Measurements from ENCODE around the gene ZNF587. TPM values are rescaled to one million over a fixed set of nuclear protein-coding genes. Genes with fewer than 3 reads are reported as not detected.
"Not testable (repeated sequence)": the region's sequence is repeated elsewhere in the genome, so short reads cannot be mapped to it uniquely, and the experiment has no call there.

The ZNF587 gene
- total RNA-seq, 1 experiment from 2014 or later: 16.3 TPM

DNA sequence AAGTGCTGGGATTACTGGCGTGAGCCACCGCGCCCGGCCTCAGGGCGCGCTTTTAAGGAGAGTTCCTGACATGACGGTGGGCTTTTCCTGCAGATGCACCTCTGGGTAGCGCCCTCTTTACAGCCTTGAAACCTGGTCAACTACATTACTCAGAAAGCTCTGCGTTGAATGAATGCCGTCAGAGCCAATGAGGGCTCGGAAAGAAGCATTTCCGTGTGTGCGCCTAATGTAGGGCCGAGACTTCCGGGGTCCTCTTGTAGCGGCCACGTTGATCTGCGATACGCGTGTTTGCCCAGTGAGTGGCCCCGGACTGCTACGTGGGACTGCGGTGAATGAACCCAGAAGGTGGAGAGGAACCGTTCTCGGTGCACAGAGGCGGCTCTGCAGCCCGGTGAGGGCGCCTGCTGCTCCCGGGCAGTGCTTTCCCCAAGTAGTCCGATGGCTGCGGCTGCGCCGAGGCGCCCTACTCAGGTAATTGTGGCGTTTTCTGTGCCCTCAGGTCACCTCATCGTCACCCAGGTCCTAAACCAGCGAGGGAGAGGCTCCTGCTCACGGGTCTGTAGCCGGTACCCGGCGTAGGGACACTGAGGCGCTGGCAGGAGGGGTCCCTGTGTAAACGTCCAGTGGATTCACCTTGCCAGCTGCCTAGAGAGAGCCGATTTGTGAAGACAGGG lies 30.0 kb upstream of the ZNF587 start:
- CTCF ChIA-PET: interaction anchor here (0.5 kb wide), 1 partner anchor 15 kb away, joined by 3 read pairs; no protein-coding TSS in a partner anchor
- Histone ChIP-seq H4K20me1 (ENCODE audit: low read length) (peaks cover 11% of the 10 kb centered on the region; the same call in 1 of the 2 replicates), H2AFZ (ENCODE audit: low read length) (peak overlapping the region; percentile 74), H3K79me2 (ENCODE audit: low read length) (peaks cover 57% of the 10 kb centered on the region), H3K27me3 (ENCODE audit: low read length) (no peaks in the 10 kb centered on the region), H3K4me2 (ENCODE audit: low read length) (peak overlapping the region; percentile 87), H3K9ac (ENCODE audit: low read length) (peak overlapping the region; percentile 98), H3K4me1 (ENCODE audit: insufficient read depth, low read length) (peaks cover 21% of the 10 kb centered on the region), H3K27ac (ENCODE audit: low read length) (peak overlapping the region; percentile 61), H3K9me2 (replicated peaks; ENCODE audit: low read length) (no peaks in the 10 kb centered on the region), H3K4me3 (ENCODE audit: low read length) (peak overlapping the region; percentile 90), H3F3A (ENCODE audit: low read length, unreplicated experiment) (no peaks in the 10 kb centered on the region), H3K36me3 (ENCODE audit: low read depth, low read length) (peaks cover 21% of the 10 kb centered on the region), H3K9me3 (ENCODE audit: low read length) (no peaks in the 10 kb centered on the region)
- ATAC-seq: peak; percentile 86
- TF ChIP-seq, protein P1, sequence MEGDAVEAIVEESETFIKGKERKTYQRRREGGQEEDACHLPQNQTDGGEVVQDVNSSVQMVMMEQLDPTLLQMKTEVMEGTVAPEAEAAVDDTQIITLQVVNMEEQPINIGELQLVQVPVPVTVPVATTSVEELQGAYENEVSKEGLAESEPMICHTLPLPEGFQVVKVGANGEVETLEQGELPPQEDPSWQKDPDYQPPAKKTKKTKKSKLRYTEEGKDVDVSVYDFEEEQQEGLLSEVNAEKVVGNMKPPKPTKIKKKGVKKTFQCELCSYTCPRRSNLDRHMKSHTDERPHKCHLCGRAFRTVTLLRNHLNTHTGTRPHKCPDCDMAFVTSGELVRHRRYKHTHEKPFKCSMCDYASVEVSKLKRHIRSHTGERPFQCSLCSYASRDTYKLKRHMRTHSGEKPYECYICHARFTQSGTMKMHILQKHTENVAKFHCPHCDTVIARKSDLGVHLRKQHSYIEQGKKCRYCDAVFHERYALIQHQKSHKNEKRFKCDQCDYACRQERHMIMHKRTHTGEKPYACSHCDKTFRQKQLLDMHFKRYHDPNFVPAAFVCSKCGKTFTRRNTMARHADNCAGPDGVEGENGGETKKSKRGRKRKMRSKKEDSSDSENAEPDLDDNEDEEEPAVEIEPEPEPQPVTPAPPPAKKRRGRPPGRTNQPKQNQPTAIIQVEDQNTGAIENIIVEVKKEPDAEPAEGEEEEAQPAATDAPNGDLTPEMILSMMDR (conservative IDR thresholded peaks at IDR 0.05; ENCODE audit: low read depth, low read length): peak; percentile 34; the same call in 1 of the 2 replicates
- no peak for TF ChIP-seq EZH2phosphoT487 (IDR thresholded peaks at IDR 0.05; ENCODE audit: borderline replicate concordance, low read length)
- TF ChIP-seq EZH2 (IDR thresholded peaks at IDR 0.05; ENCODE audit: low read length, unreplicated experiment): no peak
- TSS peak; percentile 63 for BruUV-seq (replicated peaks)
- intact Hi-C loops (cut with micrococcal nuclease): loop anchor here (10.0 kb wide), 2 partner anchors 185 to 335 kb away; partner anchors contain the start of genes ZNF211 and ZNF329
- DNase-seq: peak; percentile 98
- POLR2A ChIA-PET (ENCODE audit: unreplicated experiment): interaction anchor here (0.6 kb wide), 1 partner anchor 34 kb away, joined by 12 read pairs; no protein-coding TSS in a partner anchor

DNA sequence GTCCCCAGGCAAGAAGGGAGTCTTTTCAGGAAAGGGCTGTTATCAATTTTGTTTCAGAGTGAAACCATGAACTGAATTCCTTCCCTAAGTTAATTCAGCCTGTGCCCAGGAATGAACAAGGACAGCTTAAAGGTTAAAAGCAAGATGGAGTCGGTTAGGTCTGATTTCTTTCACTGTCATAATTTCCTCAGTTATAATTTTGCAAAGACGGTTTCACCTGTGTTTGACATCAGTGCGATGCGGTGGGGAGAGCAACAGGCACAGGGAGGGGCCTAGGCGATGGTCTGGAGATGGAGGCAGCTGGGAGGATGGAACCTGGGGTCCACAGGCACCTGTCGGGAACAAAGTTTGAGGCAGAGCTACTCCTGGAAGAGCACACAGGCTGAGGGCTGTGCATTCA lies 29.1 kb upstream of the ZNF587 start:
- H3K9me2 ChIP-seq (replicated peaks; ENCODE audit: low read length): no peaks in the 10 kb centered on the region
- no TSS peak for BruUV-seq (replicated peaks)

DNA sequence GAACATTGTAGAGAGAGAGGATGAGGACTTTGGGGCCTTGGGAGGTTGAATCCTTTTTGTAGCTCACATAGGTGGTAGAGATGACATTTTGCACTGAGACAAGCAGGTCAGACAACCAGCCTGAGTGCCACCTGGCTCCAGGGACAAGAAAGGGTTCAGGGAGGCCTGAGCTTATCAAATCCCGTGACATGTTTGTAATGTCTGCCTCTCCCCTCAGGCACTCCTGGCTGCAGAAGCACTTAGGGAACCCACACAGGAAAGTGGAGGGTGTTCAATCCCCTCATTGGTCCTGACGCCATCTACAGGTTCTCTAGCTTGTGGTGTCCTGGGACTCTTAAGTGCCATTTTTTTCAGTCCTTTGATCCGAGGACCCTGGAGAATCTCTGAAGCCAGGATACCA lies 28.6 kb upstream of the ZNF587 start:
- Histone ChIP-seq H4K20me1 (ENCODE audit: low read length) (peaks cover 16% of the 10 kb centered on the region; the same call in 1 of the 2 replicates), H3K36me3 (ENCODE audit: low read depth, low read length) (peaks cover 30% of the 10 kb centered on the region), H3K4me2 (ENCODE audit: low read length) (peak overlapping the region; percentile 87), H3K79me2 (ENCODE audit: low read length) (peaks cover 72% of the 10 kb centered on the region), H3K4me3 (ENCODE audit: low read length) (peak overlapping the region; percentile 90), H3K4me1 (ENCODE audit: insufficient read depth, low read length) (peaks cover 16% of the 10 kb centered on the region)
- H3K27ac ChIP-seq (ENCODE audit: low read length); H3K9me2 ChIP-seq (replicated peaks; ENCODE audit: low read length); H3K9ac ChIP-seq (ENCODE audit: low read length); intact Hi-C loops (cut with micrococcal nuclease); H3K9me3 ChIP-seq (ENCODE audit: low read length); H2AFZ ChIP-seq (ENCODE audit: low read length); BruUV-seq (replicated peaks); POLR2A ChIA-PET (ENCODE audit: unreplicated experiment); DNase-seq; H3F3A ChIP-seq (ENCODE audit: low read length, unreplicated experiment); CTCF ChIA-PET; H3K27me3 ChIP-seq (ENCODE audit: low read length); ATAC-seq: not testable (repeated sequence)

More for the DNA sequence above, 29.1 kb upstream of the ZNF587 start:
- POLR2A ChIA-PET (ENCODE audit: unreplicated experiment): no interaction called here
- peak overlapping the region; percentile 90 for H3K4me3 ChIP-seq (ENCODE audit: low read length)
- H3K79me2 ChIP-seq (ENCODE audit: low read length): peaks cover 67% of the 10 kb centered on the region
- H3K4me2 ChIP-seq (ENCODE audit: low read length): peak overlapping the region; percentile 87
- H3K9me3 ChIP-seq (ENCODE audit: low read length): no peaks in the 10 kb centered on the region
- TF ChIP-seq EZH2 (IDR thresholded peaks at IDR 0.05; ENCODE audit: low read length, unreplicated experiment) (no peak), EZH2phosphoT487 (IDR thresholded peaks at IDR 0.05; ENCODE audit: borderline replicate concordance, low read length) (no peak)
- TF ChIP-seq, protein P1 (conservative IDR thresholded peaks at IDR 0.05; ENCODE audit: low read depth, low read length): no peak
- H3K36me3 ChIP-seq (ENCODE audit: low read depth, low read length): peaks cover 25% of the 10 kb centered on the region
- CTCF ChIA-PET: no interaction called here
- ATAC-seq (no peak), DNase-seq (no peak)
- H3K27ac ChIP-seq (ENCODE audit: low read length): no peak overlapping the region
- H3F3A ChIP-seq (ENCODE audit: low read length, unreplicated experiment): no peaks in the 10 kb centered on the region
- H3K27me3 ChIP-seq (ENCODE audit: low read length): no peaks in the 10 kb centered on the region
- H2AFZ ChIP-seq (ENCODE audit: low read length): no peak overlapping the region
- peaks cover 11% of the 10 kb centered on the region; the same call in 1 of the 2 replicates for H4K20me1 ChIP-seq (ENCODE audit: low read length)
- H3K4me1 ChIP-seq (ENCODE audit: insufficient read depth, low read length): peaks cover 16% of the 10 kb centered on the region
- intact Hi-C loops (cut with micrococcal nuclease): no loop called here
- peak overlapping the region; percentile 98 for H3K9ac ChIP-seq (ENCODE audit: low read length)

DNA sequence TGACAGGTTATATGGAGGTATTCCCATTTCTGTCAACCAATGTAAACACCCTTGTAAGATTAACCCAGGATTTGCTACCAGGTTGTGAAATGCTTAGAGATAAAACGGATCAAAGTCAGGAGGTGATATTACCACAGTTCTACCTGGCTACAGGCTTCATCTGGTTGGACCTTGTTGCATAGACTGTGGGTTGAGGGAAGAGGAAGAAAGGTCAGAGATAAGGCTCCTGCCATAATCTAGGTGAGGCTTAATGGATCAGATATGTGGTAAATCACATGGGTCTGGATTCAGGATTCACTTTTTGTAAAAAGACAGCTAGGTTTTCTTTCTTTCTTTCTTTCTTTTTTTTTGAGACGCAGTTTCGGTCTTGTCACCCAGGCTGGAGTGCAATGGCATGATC lies 28.2 kb upstream of the ZNF587 start:
- Histone ChIP-seq H3K36me3 (ENCODE audit: low read depth, low read length) (peaks cover 34% of the 10 kb centered on the region), H3K79me2 (ENCODE audit: low read length) (peaks cover 76% of the 10 kb centered on the region), H3K4me2 (ENCODE audit: low read length) (peak overlapping the region; percentile 29), H3K4me1 (ENCODE audit: insufficient read depth, low read length) (peaks cover 16% of the 10 kb centered on the region), H4K20me1 (ENCODE audit: low read length) (peaks cover 20% of the 10 kb centered on the region; the same call in 1 of the 2 replicates)
- H3F3A ChIP-seq (ENCODE audit: low read length, unreplicated experiment); H3K4me3 ChIP-seq (ENCODE audit: low read length); H3K9ac ChIP-seq (ENCODE audit: low read length); H3K27me3 ChIP-seq (ENCODE audit: low read length); H3K27ac ChIP-seq (ENCODE audit: low read length); H3K9me3 ChIP-seq (ENCODE audit: low read length); H2AFZ ChIP-seq (ENCODE audit: low read length); ATAC-seq; POLR2A ChIA-PET (ENCODE audit: unreplicated experiment); intact Hi-C loops (cut with micrococcal nuclease); DNase-seq; H3K9me2 ChIP-seq (replicated peaks; ENCODE audit: low read length); BruUV-seq (replicated peaks); CTCF ChIA-PET: not testable (repeated sequence)

DNA sequence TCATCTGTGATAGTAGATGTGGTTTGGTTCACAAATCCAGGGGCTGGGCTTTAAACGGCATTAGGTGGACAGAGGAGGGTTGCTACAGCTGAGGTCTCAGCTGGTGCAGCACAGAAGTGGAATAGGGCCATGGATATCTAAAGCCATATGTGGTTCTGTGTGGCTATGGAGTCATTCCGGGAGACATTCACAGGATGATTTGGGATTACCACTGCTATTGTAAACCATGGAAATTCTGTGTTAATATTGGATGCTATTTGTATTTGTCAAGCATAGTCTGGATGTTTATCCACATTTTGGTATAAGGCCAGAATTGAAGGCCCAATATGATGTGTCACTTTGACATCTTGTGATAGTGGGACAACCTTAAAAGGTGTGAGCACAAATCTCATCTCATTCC lies 26.5 kb upstream of the ZNF587 start:
- Histone ChIP-seq H3K36me3 (ENCODE audit: low read depth, low read length) (peaks cover 40% of the 10 kb centered on the region), H3K4me3 (ENCODE audit: low read length) (0 out of 2 replicates have a peak overlapping the region, but pooled peaks have one; percentile 16), H3K4me2 (ENCODE audit: low read length) (peak overlapping the region; percentile 13; the same call in 1 of the 2 replicates), H3K4me1 (ENCODE audit: insufficient read depth, low read length) (peaks cover 16% of the 10 kb centered on the region), H3K79me2 (ENCODE audit: low read length) (peaks cover 92% of the 10 kb centered on the region), H4K20me1 (ENCODE audit: low read length) (peaks cover 23% of the 10 kb centered on the region; the same call in 1 of the 2 replicates)
- ATAC-seq; intact Hi-C loops (cut with micrococcal nuclease); CTCF ChIA-PET; H3F3A ChIP-seq (ENCODE audit: low read length, unreplicated experiment); DNase-seq; H3K27ac ChIP-seq (ENCODE audit: low read length); H3K9me3 ChIP-seq (ENCODE audit: low read length); POLR2A ChIA-PET (ENCODE audit: unreplicated experiment); H3K27me3 ChIP-seq (ENCODE audit: low read length); H2AFZ ChIP-seq (ENCODE audit: low read length); H3K9me2 ChIP-seq (replicated peaks; ENCODE audit: low read length); H3K9ac ChIP-seq (ENCODE audit: low read length); BruUV-seq (replicated peaks): not testable (repeated sequence)
